Measurements from ENCODE around the gene FGF2.
"Not testable (repeated sequence)": the region's sequence is repeated elsewhere in the genome, so short reads cannot be mapped to it uniquely, and the experiment has no call there.

Gene FGF2

DNA sequence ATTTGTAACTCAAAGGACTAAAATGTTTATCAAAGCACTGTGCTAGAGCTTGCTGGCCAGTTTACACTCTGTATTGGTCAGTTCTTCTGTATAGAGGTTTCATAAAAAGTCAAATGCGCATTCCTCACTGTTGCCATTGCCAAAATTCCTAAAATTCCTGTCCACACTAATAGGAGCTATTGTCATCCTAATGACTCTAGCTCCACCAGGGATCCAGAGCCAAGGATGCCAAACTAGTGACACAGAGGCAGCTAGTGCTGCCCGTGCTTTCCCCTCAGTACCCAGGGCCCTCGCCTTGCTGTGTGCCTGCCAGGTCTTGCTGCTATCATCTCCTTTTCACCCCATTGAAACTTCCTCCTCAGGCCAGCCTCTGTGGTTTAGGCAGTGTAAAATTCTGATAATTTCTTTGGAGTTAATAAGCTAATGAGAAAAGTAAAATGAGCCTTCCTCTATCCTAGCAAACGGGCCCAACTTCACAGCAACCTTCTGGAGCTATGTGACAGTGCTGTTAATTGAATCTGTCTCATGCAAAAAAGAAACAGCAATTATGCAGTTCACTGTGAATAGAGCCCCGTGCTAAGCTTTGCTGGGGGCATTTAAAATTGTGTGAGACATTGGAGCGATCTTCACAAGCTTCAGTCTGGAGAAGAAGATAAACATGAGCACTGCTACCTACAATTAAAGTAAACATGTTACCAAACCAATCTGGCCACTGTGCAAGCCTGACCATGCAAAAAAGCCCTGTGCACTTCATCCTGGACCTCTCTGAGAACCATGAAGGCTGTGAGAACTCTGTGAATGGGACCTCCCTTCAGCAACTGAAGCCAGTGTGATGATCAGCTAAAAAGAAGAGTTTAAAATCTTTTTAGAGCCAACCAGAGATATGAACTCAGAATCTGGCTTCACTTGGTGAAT, 43.1 kb upstream of the FGF2 start:
- no peak overlapping the region for H3K9ac ChIP-seq
- no peak overlapping the region for H3K4me3 ChIP-seq (IDR thresholded peaks at IDR 0.05; ENCODE audit: insufficient read depth, low read depth, low read length)
- TF ChIP-seq CTCF (conservative IDR thresholded peaks at IDR 0.05; ENCODE audit: low read depth, low read length), result no peak
- H3K4me1 ChIP-seq (ENCODE audit: low read depth, poor library complexity, severe bottlenecking), result peaks cover 7% of the 10 kb centered on the region
- H3K27ac ChIP-seq, result no peak overlapping the region
- H2AFZ ChIP-seq (ENCODE audit: low read depth), result no peak overlapping the region
- H3K4me2 ChIP-seq, result no peak overlapping the region
- no peaks in the 10 kb centered on the region for H3K36me3 ChIP-seq (ENCODE audit: insufficient read depth)
- no peaks in the 10 kb centered on the region for H3K79me2 ChIP-seq (ENCODE audit: insufficient read depth, low read depth)
- H4K20me1 ChIP-seq (ENCODE audit: insufficient read depth), result no peaks in the 10 kb centered on the region
- H3K27me3 ChIP-seq (ENCODE audit: insufficient read depth, low read depth), result no peaks in the 10 kb centered on the region

DNA sequence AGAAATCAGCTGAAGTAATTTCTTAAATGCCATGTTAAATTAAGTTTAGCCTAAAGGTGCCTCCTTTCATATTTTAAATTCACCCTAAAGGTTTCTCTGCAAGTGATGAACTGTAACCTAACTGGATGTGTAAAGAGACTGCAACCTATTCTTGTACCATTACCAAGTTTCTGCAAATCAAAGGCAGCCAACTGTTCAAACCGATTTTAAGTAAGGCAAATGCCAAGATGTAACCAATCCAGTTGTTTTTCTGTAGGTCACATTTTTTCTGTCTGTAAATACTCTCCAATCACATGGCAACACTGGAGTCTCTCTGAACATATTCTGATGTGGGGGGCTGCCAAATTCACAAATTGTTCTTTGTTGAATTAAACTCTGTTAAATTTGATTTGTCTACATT, 42.4 kb upstream of the FGF2 start:
- TF ChIP-seq CTCF (conservative IDR thresholded peaks at IDR 0.05; ENCODE audit: low read depth, low read length), result no peak
- H3K79me2 ChIP-seq (ENCODE audit: insufficient read depth, low read depth), result no peaks in the 10 kb centered on the region
- H3K36me3 ChIP-seq (ENCODE audit: insufficient read depth), result no peaks in the 10 kb centered on the region
- no peak overlapping the region for H3K27ac ChIP-seq
- no peak overlapping the region for H3K4me3 ChIP-seq (IDR thresholded peaks at IDR 0.05; ENCODE audit: insufficient read depth, low read depth, low read length)
- H3K9ac ChIP-seq, result no peak overlapping the region
- H2AFZ ChIP-seq (ENCODE audit: low read depth), result no peak overlapping the region
- H3K27me3 ChIP-seq (ENCODE audit: insufficient read depth, low read depth), result no peaks in the 10 kb centered on the region
- H3K4me1 ChIP-seq (ENCODE audit: low read depth, poor library complexity, severe bottlenecking), result peaks cover 7% of the 10 kb centered on the region
- no peaks in the 10 kb centered on the region for H4K20me1 ChIP-seq (ENCODE audit: insufficient read depth)
- no peak overlapping the region for H3K4me2 ChIP-seq

DNA sequence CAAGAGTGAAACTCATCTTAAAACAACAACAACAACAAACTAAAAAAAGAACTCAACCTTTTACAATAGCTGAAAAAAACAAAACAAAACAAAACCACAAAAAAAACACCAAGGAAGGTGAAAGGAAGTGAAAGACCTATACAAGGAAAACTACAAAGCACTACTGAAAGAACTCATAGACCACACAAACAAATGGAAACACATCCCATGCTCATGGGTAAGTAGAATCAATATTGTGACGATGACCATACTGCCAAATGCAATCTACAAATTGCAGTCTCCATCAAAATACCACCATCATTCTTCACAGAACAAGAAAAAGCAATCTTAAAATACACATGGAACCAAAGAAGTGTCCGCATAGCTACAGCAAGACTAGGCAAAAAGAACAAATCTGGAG, 41.5 kb upstream of the FGF2 start:
- Histone ChIP-seq H3K4me3 (IDR thresholded peaks at IDR 0.05; ENCODE audit: insufficient read depth, low read depth, low read length) (no peak overlapping the region), H3K27ac (no peak overlapping the region), H3K79me2 (ENCODE audit: insufficient read depth, low read depth) (no peaks in the 10 kb centered on the region), H4K20me1 (ENCODE audit: insufficient read depth) (no peaks in the 10 kb centered on the region), H3K4me1 (ENCODE audit: low read depth, poor library complexity, severe bottlenecking) (peaks cover 7% of the 10 kb centered on the region), H3K9ac (no peak overlapping the region), H3K4me2 (no peak overlapping the region), H3K36me3 (ENCODE audit: insufficient read depth) (no peaks in the 10 kb centered on the region), H2AFZ (ENCODE audit: low read depth) (no peak overlapping the region), H3K27me3 (ENCODE audit: insufficient read depth, low read depth) (no peaks in the 10 kb centered on the region)
- TF ChIP-seq CTCF (conservative IDR thresholded peaks at IDR 0.05; ENCODE audit: low read depth, low read length), result no peak

DNA sequence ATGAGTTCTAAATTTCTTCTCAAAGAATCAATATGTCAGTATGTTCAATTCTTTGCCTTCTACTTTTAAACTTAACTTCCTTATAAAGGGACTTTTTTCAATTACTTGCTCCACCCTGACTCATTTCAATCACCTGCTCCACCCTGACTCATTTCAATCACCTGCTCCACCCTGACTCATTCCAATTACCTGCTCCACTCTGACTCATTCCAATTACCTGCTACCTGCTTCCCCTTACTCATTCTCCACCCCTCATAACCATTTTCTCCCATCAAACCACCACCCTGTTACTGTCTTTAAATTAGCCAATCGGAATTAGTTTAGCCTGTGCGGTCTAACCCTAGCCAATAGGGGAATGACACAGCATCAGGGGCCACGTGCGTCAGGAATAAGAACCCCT, 40.3 kb upstream of the FGF2 start:
- not testable (repeated sequence) for H3K9ac ChIP-seq; H3K4me3 ChIP-seq (IDR thresholded peaks at IDR 0.05; ENCODE audit: insufficient read depth, low read depth, low read length); H2AFZ ChIP-seq (ENCODE audit: low read depth); H3K36me3 ChIP-seq (ENCODE audit: insufficient read depth); H3K4me1 ChIP-seq (ENCODE audit: low read depth, poor library complexity, severe bottlenecking); H3K4me2 ChIP-seq; H3K27me3 ChIP-seq (ENCODE audit: insufficient read depth, low read depth); H3K79me2 ChIP-seq (ENCODE audit: insufficient read depth, low read depth); H3K27ac ChIP-seq; H4K20me1 ChIP-seq (ENCODE audit: insufficient read depth)

GRCh38 chr4:122786920-122787319, 39.7 kb upstream of the FGF2 start:
- not testable (repeated sequence) for H3K27me3 ChIP-seq (ENCODE audit: insufficient read depth, low read depth); H3K9ac ChIP-seq; H3K4me1 ChIP-seq (ENCODE audit: low read depth, poor library complexity, severe bottlenecking); H3K79me2 ChIP-seq (ENCODE audit: insufficient read depth, low read depth); H3K4me2 ChIP-seq; H4K20me1 ChIP-seq (ENCODE audit: insufficient read depth); H2AFZ ChIP-seq (ENCODE audit: low read depth); H3K4me3 ChIP-seq (IDR thresholded peaks at IDR 0.05; ENCODE audit: insufficient read depth, low read depth, low read length); H3K36me3 ChIP-seq (ENCODE audit: insufficient read depth); H3K27ac ChIP-seq
